Right lobe of liver (tissue), 4 donors: ENCODE data around the gene ZNF17.

Experiments
- CTCF ChIP-seq, 4 donors: fragments of 200-600 bp in 3 of 4; fragments of 450-650 bp in 1 of 4; IDR thresholded peaks; one replicate each; pipeline versions ENCODE4 v1.5.1 to v1.8.0; 2016 to 2022; ENCODE audit warnings: antibody characterized with exemption in 4 of 4, mild to moderate bottlenecking in 2 of 4
- POLR2A ChIP-seq: fragments of 450-650 bp; IDR thresholded peaks from one replicate; pipeline ENCODE4 v1.6.1; 2017; ENCODE audit warnings: antibody characterized with exemption, mild to moderate bottlenecking
- donor health status: DM: no; HTN: no; CAD: no.
- donor health status: DM: no; HTN: no; CAD: no.
- donor health status: DM: no; HTN: yes; CAD: no.

GRCh38 chr19:57374179-57374578 lies 36.8 kb upstream of the ZNF17 start:
- TF ChIP-seq CTCF (IDR thresholded peaks at IDR 0.05) (no peak), POLR2A (no peak)
